Thyroid gland (tissue), 4 donors: ENCODE results near the gene SEC23IP. TPM values are rescaled to one million over a fixed set of nuclear protein-coding genes. Genes with fewer than 3 reads are reported as not detected.

ENCODE experiments used
- DNase-seq, 2 donors: peaks; one replicate each; pipeline ENCODE4 v3.0.0-alpha.2; 2019
- H3K27ac ChIP-seq, 3 donors: fragments of 200-600 bp; sonication (generic); 1 replicate in 2 of 3; 2 replicates in 1 of 3; pipeline ENCODE4 v1.5.1; 2016 to 2019; ENCODE audit warnings: mild to moderate bottlenecking in 1 of 3, moderate library complexity in 1 of 3
- H3K27me3 ChIP-seq: fragments of 200-600 bp; sonication (generic); one replicate; pipeline ENCODE4 v1.5.1; 2019
- H3K36me3 ChIP-seq, 2 donors: fragments of 200-600 bp; sonication (generic); one replicate each; pipeline ENCODE4 v1.5.1; 2016 to 2019
- H3K4me1 ChIP-seq, 2 donors: fragments of 200-600 bp; sonication (generic); one replicate each; pipeline ENCODE4 v1.5.1; 2017 to 2019
- H3K4me3 ChIP-seq, 3 donors: fragments of 200-600 bp; sonication (generic); replicated peaks in 1 of 3; 1 replicate in 2 of 3; 2 replicates in 1 of 3; pipeline ENCODE4 v1.5.1; 2016; ENCODE audit warnings: mild to moderate bottlenecking in 1 of 3
- H3K9me3 ChIP-seq: fragments of 200-600 bp; sonication (generic); one replicate; pipeline ENCODE4 v1.5.1; 2017
- CTCF ChIP-seq, 6 experiments: fragments of 200-600 bp in 3 of 6; fragments of 450-650 bp in 3 of 6; sonication (generic) in 3 of 6; IDR thresholded peaks; one replicate each; pipeline ENCODE4 v1.5.1; 2016 to 2019; ENCODE audit warnings: antibody characterized with exemption in 6 of 6, mild to moderate bottlenecking in 2 of 6, inconsistent platforms in 1 of 6, moderate library complexity in 1 of 6
- POLR2A ChIP-seq, 2 donors: fragments of 450-650 bp; IDR thresholded peaks; one replicate each; pipeline ENCODE4 v1.6.1; 2017; ENCODE audit warnings: antibody characterized with exemption in 2 of 2, mild to moderate bottlenecking in 2 of 2, moderate library complexity in 1 of 2
- WGBS, 2 donors: methylation state at CpG; one replicate each; pipeline ENCODE4 v1.1.5; 2017; 5-methylcytosine and 5-hydroxymethylcytosine counted together
- intact Hi-C: fragments of 100-400 bp; cut with DNase I; formaldehyde crosslinking; loops from one replicate; pipeline ENCODE4 v1.15.1; 2023
- total RNA-seq, 4 donors: library from RNA; depleted of rRNA; stranded (reverse); fragments of >200 nt; gene quantifications; one replicate each; pipeline ENCODE4 v1.2.3, GENCODE V29; 2016

The SEC23IP gene
- total RNA-seq, 4 donors from 2014 or later, result 16.0 to 34.0 (median 32.7) TPM

- Histone ChIP-seq H3K9me3 (no peaks in the 10 kb centered on the region), H3K4me3 (no peak overlapping the region), H3K4me1 (peaks cover 33 to 37% of the 10 kb centered on the region in 2 donors), H3K27me3 (no peaks in the 10 kb centered on the region), H3K27ac (no peak overlapping the region), H3K36me3 (peaks cover 4 to 7% of the 10 kb centered on the region in 2 donors)
- no peak for DNase-seq
- intact Hi-C loops, result no loop called here
- 95 to 96% methylated on average over 3 of the region's 3 CpGs for WGBS, 2 donors
- TF ChIP-seq CTCF (IDR thresholded peaks at IDR 0.05) (no peak), POLR2A (IDR thresholded peaks at IDR 0.05) (no peak)
Measured at GRCh38 chr10:119893845-119894427, 1.4 kb downstream of the SEC23IP start.

- DNase-seq, result no peak
- no peaks in the 10 kb centered on the region for H3K9me3 ChIP-seq
- peaks cover 36 to 37% of the 10 kb centered on the region in 2 donors for H3K4me1 ChIP-seq
Measured at GRCh38 chr10:119896061-119896655, 3.6 kb downstream of the SEC23IP start.

GRCh38 chr10:119896937-119897770 lies 4.6 kb downstream of the SEC23IP start:
- Histone ChIP-seq H3K4me3 (no peak overlapping the region), H3K27ac (peak overlapping the region in 2 of 3 donors; percentile 10), H3K9me3 (no peaks in the 10 kb centered on the region), H3K27me3 (no peaks in the 10 kb centered on the region), H3K4me1 (peaks cover 31 to 37% of the 10 kb centered on the region in 2 donors), H3K36me3 (peaks cover 4 to 10% of the 10 kb centered on the region in 2 donors)
- intact Hi-C loops, result no loop called here
- TF ChIP-seq CTCF (IDR thresholded peaks at IDR 0.05) (no peak), POLR2A (IDR thresholded peaks at IDR 0.05) (no peak)
- 59 to 63% methylated on average over 9 of the region's 9 CpGs for WGBS, 2 donors
- DNase-seq, result peak; percentile 77 to 83

More at GRCh38 chr10:119896061-119896655, 3.6 kb downstream of the SEC23IP start:
- H3K36me3 ChIP-seq, result peaks cover 4 to 10% of the 10 kb centered on the region in 2 donors
- H3K27me3 ChIP-seq, result no peaks in the 10 kb centered on the region
- 29 to 46% methylated on average over 4 of the region's 4 CpGs for WGBS, 2 donors
- intact Hi-C loops, result no loop called here
- no peak overlapping the region for H3K4me3 ChIP-seq
- peak overlapping the region in 2 of 3 donors; percentile 10 for H3K27ac ChIP-seq
- TF ChIP-seq CTCF (IDR thresholded peaks at IDR 0.05) (no peak), POLR2A (IDR thresholded peaks at IDR 0.05) (no peak)

- Histone ChIP-seq H3K27me3 (no peaks in the 10 kb centered on the region), H3K36me3 (peaks cover 6 to 18% of the 10 kb centered on the region in 2 donors), H3K27ac (no peak overlapping the region), H3K4me3 (no peak overlapping the region), H3K4me1 (peaks cover 26 to 35% of the 10 kb centered on the region in 2 donors), H3K9me3 (no peaks in the 10 kb centered on the region)
- intact Hi-C loops, result no loop called here
- WGBS, 2 donors, result 97 to 98% methylated on average over 4 of the region's 4 CpGs
- no peak for DNase-seq
- no peak for TF ChIP-seq POLR2A (IDR thresholded peaks at IDR 0.05)
- no peak for TF ChIP-seq CTCF (IDR thresholded peaks at IDR 0.05)
Measured at GRCh38 chr10:119898577-119898976, 6.0 kb downstream of the SEC23IP start.
